Myocyte (in vitro differentiated cells): Measurements from ENCODE around the gene PRX. TPM values are rescaled to one million over a fixed set of nuclear protein-coding genes. Genes with fewer than 3 reads are reported as not detected.
"Not testable (repeated sequence)": the region's sequence is repeated elsewhere in the genome, so short reads cannot be mapped to it uniquely, and the experiment has no call there.

Experiments
- DNase-seq: peaks from one replicate; pipeline ENCODE4 v3.0.0-alpha.2; 2012; ENCODE audit warnings: low read depth
- total RNA-seq: library from RNA; depleted of rRNA; stranded (reverse); fragments of >200 nt; gene quantifications from 2 replicates; pipeline ENCODE4 v1.2.3, GENCODE V29; 2014

The PRX gene
- total RNA-seq, 1 donor from 2014 or later = 2.6 TPM

DNA sequence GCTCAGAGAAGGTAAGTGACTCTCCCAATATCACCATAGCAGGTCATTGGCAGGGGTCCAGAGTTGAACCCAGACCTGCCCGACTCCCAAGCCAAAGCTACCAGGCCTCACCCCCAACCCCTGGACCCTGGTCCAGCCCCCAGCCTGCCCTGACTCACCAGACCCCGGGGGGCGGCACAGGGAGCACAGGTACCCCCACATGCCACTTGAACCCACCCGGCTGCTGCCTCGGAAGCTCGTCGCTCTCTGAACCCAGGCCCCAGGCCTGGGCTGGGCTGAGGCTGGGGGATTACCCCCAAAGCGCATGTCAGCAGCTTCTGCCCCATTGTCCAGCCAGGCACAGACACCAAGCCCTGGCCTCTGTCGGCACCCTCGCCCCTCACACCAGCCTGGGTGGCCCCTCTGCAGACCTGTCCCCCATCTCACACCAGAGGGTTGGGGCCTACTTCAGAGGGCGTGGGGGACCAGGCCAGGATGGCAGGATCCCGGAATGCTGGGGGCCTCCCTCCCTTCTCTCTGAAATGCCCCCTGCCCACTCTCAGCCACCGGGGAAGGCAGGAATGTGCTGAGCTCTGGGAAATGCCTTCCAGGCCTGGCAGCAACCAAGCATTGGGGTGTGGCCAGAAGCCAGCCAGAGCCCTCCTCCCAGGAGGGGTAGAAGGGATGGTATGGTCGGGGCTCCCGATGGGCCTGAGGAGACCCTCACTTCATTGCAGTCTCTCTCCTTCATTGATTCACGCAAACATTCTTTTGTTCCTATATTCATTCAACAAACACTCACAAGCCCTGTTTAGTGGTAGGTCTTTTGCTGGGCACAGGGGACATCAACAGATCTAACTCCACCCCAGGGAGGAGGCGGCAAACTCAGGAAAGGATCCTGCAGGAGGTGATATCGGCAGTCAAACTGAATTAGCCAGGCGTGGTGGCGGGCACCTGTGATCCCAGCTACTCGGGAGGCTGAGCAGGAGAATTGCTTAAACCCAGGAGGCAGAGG, 1.7 kb upstream of the PRX start:
- DNase-seq = no peak

DNA sequence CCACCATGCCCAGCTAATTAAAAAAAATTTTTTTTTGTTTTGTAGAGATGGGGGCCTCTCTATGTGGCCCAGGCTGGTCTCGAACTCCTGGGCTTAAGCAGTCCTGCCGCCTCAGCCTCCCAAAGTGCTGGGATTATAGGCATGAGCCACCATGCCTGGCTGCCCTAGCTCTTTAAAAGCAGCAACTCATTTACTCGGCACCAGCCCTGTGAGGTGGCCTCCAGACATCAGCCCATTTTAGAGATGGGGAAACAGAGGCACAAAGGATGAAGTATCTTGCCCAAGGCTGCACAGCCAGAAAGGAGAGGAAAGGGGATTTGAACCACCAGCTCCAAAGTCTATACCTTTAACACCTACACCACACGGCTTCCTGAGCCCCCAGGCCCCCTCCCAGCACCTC, 312 bp downstream of the PRX start:
- DNase-seq = no peak

DNA sequence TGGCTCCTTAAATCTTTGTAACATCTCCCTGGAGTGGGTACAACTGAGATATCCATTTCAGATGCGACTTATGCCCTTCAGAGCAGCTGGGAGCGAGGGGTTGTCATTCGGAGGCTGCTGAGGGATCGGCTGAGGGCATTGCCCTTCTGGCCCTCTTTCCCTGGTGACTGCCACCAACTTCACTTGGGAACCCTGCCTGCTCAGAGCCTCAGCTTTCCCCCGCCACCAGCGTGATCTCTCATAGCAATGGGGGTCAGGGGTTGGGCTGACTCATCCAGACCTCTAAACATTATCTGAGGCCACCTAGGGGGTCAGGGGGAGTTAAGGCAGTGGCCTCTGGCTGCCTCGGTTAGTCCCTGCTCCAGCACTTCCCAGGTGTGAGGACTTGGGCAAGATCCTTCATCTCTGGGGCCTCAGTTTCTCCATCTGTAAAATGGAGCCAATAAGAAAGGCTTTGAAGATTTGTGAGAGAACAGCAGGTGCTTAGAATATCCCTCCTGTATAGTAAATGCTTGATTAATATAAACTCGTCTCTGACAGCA, 1.1 kb downstream of the PRX start:
- peak; percentile 22 for DNase-seq

DNA sequence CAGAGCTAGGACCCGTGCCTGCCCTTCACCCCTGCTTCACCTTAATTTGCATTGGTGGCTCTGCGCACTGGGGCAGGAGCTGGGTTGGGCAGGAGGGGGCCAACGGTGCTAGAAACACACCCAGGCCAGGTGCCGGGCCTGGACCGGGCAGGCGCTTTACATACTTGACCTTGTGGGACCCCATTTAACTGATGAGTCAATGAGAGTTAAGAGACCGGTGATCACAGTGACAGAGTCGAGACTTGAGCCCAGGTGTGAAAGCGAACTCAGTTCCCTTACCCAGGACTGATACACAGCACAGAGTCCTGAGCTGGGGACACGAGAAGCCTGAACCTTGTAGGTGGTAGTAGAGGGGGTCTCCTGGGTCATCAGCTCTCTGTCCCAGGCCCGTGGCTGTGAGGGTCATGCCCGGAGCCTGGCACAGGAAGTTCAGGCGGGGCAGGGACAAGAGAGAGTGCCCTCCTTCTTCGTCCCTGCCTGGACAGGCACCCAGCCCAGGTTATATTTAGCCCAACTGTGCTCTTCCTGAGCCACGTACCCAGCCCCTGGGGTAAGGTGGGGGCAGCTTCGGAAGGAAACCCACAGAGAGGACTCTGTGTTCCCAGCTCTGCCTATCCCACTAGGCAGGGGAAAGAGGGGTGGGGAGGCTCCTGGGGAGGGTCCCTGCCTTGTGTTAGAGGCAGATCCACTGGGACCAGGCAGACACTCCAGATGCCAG, 1.9 kb downstream of the PRX start:
- peak; percentile 49 for DNase-seq

DNA sequence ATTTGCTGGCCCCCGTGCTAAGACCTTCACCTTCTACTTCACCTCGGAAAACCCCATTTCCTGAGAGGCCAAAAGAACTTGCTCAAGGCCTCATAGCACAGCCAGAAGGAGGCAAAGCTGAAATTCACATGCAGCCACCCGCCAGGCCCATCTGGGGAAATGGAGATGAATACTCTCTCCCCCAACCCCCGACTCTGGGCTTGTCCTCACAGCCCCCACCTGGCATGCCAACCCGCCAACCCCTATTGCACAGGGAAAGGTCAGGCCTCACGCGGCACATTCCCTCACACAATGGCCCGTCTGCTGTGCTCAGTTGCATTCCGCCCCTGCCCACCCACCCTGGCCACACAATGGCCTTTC, 3.2 kb downstream of the PRX start:
- no peak for DNase-seq

DNA sequence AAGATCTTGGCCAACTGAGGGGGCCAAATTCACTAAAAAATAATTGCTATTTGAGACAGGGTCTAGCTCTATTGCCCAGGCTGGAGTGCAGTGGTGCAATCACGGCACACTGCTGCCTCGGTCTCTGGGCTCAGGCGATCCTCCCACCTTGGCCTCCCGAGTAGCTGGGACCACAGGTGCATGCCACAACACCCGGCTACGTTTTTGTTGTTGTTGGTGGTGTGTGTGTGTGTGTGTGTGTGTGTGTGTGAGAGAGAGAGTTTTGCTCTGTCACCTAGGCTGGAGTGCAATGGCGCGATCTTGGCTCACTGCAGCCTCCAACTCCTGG, 4.6 kb downstream of the PRX start:
- DNase-seq = not testable (repeated sequence)

DNA sequence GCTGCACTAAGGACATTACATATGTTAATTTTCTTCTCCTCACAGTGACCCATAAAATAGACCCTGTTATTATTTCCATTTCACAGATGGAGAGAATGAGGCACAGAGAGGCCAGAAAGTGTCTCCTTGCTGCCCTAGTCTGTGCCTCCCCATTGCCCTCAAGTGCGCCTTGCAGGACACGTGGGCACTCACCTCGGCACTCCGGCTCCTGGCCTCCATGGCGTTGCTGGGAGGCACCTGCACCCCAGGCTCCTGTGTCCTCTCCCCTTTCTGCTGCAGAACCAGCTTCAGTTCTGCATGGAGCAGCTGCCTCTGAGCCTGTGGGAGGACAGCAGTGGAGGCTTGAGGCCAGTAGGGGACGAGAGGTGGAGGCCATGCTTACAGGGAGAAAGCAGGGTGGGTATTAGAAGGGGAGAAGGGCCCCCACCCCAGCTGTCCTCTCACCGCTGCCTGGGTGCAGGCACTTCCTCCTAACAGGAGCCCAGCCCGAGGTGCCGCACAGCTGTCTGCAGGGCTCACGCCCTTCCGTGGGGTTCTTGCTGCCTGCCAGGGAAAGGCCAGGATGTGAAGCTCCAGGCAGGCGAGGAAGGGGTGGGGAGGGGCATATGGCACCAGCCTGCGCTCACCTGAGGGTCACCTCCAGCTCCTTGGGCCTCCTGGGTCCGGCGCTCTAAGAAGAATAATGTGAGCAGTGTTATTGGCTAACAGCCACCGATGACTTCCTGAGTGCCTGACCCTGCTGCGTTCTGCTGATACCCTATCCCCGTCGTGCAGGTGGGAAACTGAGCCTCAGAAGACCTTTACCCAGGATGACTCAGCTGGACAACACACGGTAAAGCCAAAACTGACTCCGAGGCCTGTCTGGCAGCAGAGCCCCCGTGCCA, 5.2 kb downstream of the PRX start:
- DNase-seq = no peak

DNA sequence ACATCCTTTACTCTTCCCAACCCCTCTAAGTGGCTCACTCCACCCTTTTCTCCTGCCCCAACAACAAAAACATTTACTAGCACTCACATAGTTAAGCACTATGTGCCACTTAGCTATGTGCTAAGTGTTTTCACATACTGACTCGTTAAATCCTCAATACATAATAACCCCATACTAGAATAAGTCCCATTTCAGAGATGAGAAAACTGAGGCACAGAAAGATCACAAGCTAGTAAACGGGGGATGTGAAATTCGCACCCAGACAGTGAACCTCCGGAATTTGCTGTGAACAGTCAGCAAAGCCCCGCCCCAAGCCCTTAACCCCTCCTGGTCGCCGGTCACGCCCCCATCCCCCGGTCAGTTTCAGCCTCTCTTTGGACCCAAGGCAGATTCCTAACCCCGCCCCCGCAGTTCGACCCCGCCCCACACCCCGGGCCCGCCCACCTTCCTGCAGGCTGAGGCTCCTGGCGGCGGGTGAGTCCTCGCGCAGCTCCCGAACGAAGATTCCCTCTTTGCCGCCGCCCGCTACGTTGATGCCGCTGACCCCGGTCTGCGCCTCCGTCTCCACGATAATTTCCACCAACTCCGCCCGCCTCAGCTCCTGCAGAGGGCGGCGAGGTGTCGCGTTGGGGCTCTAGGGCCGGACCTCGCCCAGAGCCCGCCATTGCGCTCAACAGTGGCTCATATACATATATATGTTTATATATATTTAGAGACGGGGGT, 9.8 kb downstream of the PRX start:
- peak; percentile 82 for DNase-seq

DNA sequence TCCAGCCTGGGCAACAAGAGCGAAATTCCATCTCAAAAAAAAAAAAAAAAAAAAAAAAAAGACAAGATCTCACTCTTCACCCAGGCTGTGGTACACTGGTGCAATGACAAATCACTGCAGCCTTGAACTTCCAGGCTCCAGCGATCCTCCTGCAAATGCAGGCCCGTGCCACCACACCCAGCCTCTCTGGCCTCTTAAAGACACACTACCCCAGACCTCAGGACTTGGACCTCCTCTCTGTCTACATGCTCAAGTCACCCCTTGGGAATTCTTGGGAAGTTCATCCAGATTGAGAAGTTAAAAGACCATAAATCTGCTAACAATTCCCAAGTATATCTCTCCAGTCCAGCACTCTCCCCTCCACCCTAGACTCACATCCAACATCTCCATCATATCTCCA, 12.6 kb downstream of the PRX start:
- no peak for DNase-seq

DNA sequence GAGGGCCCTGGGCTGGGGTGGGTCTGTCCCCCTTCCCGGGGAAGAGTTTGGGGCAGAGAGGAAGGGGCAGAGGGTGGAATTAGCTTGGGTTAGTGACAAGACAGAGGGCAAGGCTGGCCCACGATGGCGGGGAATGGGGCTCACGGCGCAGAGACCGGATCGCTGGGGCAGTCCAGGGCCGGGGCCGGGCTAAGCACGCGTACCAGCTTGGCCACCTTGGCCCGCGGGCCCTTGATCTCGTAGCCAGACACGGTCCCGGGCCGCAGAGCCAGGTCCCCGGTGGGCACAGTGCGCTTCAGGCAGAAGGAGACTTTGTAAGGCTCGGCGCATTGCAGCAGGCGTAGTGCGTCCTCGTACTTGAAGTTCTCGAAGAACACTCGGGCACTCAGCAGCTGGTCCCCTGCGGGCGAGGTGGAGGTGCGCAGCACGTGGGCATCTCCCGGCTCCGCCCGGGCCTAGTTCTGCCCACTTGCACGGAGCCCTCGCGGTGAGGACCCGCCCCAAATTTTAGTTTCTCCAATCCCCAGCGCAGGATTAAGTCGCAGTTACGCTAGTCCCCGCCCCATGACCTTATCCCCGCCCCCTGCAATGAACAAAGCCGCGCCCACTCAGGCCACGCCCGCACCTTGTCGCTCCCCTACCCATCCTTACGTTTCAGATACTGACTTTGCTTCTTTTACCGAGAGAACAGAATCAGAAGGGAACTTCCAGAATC, 14.6 kb downstream of the PRX start:
- no peak for DNase-seq

DNA sequence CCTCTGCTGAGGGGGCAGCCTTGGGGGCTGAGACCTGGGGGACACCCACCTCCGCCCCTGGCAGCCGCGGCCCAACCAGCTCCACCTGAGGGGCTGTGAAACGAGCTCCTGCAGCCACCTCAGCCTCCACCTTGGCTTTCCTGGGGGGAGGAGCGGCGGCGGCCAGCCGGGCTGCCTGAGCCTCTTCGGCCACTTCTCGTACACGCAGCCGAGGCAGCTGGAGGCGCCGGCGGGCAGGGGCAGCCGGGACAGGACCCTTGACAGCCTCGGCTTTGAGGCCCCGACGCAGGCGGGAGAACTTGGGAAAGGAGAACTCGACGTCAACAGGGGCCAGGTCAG, 15.6 kb downstream of the PRX start:
- DNase-seq = no peak

DNA sequence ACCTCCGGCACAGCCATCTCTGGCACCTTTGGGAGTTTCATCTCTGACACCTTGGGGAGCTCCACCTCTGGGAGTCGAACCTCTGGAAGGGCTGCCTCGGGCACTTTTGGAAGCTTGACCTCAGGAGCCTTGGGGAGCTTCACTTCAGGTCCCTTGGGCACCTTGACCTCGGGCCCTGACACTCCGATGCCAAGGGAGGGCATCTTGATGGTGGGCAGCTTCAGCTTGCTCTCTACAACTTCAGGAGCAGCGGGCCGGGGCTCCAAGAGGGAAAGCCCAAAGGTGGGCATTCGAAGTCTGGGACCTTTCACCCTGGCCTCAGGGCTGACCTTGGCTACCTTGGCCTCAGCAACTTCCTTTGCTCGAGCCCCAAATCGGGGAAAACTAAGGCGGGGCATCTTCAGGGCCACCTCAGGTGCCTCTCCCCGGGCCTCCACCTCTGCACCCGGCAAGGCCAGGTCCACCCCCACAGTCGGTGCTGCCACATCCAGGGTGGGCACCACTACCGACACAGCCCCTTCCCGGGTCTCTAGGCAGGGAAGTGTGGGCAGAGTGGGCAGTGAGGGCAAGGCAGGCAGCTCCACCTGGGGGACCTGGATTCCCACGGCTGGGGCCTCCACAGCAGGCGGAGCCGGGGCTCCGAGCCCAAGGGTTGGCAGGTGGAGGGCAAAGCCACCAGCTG, 16.2 kb downstream of the PRX start:
- DNase-seq = no peak

DNA sequence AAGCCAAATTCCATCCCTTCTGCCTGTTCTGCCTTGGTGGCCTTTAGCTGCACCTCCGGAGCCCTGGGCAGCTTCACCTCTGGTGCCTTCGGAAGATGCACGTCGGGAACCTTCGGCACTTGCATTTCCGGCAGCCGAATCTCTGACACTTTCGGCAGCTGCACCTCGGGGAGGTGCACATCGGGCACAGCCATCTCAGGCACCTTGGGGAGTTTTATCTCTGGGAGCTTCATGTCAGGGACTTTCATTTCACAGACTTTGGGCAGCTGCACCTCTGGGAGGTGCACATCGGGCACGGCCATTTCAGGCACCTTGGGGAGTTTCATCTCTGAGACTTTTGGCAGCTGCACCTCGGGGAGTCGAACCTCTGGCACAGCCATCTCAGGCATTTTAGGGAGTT, 17.2 kb downstream of the PRX start:
- no peak for DNase-seq

DNA sequence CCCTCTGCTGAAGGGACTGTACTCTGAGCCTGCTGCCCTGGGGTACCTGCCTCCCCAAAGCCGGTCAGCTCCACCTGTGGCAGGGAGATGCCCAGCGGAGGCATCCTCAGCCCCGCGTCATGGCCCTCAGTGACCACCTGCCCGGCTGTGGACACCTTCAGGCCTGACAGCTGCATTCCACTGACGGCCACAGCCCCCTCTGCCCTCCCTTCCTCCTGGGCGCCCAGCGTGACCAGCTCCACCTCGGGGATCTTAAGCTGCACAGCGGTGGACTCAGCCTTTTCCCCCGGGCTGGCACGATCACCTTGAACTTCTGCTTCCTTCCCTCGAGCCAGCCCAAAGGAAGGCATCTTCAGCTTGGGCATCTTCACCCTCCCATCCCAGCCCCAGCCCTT, 18.4 kb downstream of the PRX start:
- DNase-seq = no peak

DNA sequence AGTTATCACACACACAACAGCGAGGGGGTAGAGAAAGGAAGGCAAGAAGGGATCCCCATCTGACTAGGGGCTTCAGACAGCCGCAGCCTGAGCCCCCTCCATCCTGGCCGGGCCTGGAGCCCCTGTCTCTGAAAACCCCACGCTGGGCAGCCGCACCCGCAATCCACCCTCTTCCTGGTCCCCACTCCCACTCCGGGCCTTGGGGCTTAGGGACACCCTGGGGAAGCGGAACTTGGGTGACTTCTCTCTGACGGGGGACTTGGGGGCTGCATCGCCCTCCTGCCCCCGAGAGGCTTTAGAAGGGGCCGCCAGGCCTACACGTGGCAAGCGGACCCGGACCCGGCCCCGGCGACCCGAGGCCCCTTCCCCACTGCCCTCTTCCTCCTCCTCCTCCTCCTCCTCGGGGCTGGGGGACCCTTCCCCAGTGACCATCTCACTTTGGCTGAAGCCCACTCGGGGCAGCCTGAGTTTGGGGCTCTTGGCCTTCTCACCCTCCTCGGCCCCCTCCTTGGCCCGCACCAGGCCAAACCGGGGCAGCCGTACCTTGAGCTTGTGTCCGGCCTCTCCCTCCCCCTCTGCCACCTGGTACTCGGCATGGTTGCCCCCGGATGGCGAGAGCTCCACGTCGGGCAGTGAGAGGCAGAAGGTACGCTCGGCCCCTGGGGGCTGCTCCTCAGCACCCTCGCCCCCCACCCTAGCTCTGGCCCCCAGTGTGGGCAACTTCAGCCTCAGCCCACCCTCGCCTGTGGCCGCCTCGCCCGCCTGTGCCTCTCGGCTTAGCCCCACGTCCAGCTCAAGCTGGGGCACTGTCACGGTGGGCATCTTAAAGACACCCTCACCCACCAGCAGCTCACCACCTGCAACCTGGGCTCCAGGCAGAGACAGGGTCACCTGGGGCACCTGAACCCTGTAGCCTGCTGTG, 19.0 kb downstream of the PRX start:
- DNase-seq = no peak

DNA sequence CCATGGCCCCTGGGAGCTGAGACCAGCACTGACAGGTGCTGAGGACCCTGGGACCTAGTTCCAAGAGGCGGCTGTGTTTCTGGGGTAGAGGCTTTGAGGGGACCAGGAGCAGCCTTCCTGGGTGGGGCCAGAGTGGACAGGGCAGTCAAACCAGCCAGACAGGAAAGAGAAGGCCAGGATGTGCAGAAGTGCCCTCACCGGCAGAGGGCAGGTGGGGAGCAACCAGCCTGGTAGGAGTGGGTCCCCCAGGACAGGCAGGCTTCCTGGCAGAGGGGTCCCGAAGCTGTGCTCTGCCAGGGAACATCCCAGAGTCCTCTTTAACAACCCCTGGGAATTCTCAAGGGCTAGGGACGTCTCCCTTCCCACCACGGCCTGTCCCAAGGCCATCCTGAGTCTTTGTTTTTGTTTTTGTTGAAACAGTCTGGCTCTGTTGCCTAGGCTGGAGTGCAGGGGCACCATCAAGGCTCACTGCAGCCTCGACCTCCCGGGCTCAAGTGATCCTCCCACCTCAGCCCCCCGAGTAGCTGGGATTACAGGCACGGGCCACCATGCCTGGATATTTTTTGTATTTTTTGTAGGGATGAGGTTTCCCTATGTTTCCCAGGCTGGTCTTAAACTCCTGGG, 20.2 kb downstream of the PRX start:
- DNase-seq = no peak

DNA sequence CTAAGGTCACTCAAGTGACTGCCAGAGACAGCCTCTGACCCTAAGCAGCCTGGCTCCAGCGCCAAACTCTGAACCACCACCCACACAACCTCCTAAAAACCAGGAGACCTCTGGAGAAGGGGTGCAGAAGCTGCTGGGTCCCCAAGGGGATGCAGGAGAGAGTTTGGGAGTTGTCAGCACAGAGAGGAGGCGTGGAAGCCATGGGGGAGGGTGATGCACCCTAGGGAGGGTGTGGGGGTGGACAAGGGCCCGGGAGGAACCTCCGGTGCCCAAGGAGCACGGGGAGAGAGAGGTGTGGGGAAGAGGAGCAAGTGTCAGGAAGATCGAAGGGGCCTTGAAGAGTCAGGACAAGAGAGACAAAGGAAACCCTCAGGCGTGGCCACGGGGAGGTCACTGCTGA, 21.1 kb downstream of the PRX start:
- no peak for DNase-seq

DNA sequence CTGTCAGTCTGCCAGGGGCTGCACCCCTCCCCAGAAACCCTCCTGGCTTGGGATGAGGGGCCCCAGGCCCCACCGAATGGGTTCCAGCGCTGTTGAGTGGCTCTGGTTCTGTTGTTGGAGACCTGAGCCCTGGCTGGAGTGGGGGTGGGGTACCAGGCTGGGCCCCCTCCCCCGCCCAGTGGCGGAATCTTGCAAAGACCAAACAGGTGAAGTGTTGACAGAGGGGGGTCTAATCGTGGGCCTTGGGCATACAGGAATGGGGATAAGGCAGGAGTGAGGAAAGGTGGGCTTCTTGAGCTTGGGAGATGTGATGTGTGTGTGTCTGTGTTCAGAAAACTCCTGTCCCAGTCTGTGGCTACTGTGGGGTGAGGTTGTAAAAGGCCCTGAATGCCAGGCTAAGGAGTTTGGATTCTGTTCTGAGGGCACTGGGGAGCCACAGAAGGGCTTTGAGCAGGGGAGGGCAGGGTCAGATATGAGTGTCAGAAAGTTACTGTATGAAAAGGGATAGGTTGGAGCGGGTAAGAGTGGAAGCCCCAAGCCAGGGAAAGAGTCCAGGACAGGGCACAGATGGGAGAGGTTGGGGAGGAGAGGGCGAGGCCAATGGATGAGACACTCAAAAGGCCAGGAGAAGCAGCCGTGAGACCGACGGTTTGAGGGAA, 23.0 kb downstream of the PRX start, which contains the start of gene HIPK4:
HIPK4 (minus strand) TSS at position 98 of the 659 bp plus-strand sequence. CDS start 279 bp downstream, outside the sequence.
- DNase-seq = no peak
